DMS114 treated with DMSO at 0.1 percent for 48 hours (cell line): Measurements from ENCODE around the gene SNAPIN.

Experiments used
- DNase-seq: peaks from one replicate; lab custom pipeline; 2025; ENCODE audit not compliant: unreplicated experiment; lab: John Stamatoyannopoulos, UW

The SNAPIN gene

DNA sequence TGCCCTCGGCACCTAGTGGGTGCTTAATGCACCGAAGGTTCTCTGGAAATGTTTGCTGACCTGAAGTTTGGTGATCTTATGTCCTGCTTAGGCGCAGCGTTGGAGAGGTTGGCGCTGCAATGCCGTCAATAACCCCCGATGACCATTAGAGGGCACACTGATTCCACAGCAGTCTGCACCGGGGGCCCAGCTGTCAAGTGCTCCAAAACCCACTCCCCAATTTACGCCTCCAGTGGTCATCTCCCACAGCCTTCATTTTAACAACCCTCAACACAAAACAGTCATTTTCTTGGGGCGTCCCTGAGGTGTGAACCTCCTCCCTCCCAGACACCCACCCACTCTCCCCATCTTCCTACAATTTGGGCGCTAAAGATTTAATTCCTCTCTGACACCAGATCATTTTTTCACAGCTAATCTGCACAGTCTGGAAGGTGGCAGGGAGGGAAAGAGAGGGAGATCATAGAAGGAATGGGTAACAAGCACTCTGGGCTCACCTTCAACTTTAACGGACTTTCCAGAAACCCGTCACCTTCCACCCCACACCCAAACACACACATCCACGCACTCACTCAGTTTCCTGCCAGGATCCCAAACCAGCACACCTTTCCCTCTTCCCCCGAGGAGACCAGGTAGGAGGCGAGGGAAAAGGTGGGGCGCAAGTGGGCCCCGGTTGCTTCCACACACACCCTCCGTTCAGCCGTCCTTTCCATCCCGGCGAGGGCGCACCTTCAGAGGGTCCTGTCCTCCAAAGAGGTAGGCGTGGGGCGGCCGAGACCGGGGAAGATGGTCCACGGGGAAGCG lies 19.4 kb downstream of the SNAPIN start:
- DNase-seq = peak; percentile 54

- DNase-seq = peak; percentile 77
These were observed 20.2 kb downstream of the SNAPIN start, which contains the start of gene NPR1 for GRCh38 chr1:153678519-153679336. Gene NPR1, plus strand, starts transcription at chr1:153678688. Its CDS starts 421 bp downstream, at chr1:153679109.

- no peak for DNase-seq
These were observed 21.0 kb downstream of the SNAPIN start for GRCh38 chr1:153679337-153680119.

DNA sequence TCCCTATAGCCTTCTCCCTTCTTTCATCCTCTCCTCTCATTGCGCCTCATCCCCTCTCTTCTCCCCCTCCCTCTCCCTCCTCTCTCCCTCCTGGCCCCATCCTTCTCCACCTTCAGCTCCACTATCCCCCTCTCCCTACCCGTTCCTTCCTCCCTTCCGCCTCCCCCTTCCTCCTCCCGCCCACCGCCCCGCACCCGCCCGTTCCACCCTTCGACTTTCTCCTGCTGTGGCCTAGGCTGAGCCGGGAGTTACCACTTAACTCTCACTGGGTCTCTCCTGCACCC lies 21.6 kb downstream of the SNAPIN start:
- DNase-seq = no peak

- DNase-seq = no peak
These were observed 24.2 kb downstream of the SNAPIN start for GRCh38 chr1:153682730-153683129.

DNA sequence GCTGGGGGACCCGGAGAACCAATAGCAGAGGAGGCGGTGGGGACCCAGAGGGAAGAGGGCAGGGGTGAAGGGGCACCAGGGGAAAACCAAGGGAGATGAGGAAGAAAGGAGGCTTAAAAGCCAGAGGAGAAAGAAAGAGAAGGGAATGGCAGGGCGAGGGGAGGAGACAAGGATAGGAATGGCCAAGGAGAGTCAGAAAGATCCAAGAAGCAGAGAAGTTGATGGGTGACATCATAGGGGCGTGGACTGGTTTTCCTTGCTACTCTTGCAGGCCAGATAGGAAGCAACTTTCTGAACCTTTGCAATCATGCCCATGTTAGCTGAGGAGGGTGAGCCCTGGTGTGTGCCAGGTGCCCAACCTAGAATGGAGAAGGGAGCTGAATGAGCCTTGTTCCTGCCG lies 25.4 kb downstream of the SNAPIN start:
- DNase-seq = no peak

DNA sequence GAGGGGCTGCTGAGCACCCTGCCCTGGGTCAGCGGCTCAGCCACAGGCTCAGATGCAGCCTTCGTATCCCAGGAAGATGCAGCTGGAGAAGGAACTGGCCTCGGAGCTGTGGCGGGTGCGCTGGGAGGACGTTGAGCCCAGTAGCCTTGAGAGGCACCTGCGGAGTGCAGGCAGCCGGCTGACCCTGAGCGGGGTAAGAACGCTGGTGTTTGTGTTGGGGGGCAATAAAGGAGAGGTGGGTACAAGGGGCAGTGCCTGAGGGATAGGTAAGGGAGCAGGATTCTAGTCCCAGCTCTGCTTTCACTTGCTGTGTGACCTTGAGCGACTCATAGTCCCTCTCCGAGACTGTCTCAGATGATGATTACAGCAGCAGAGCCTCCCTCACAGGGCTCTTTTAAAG lies 26.4 kb downstream of the SNAPIN start:
- DNase-seq = no peak

DNA sequence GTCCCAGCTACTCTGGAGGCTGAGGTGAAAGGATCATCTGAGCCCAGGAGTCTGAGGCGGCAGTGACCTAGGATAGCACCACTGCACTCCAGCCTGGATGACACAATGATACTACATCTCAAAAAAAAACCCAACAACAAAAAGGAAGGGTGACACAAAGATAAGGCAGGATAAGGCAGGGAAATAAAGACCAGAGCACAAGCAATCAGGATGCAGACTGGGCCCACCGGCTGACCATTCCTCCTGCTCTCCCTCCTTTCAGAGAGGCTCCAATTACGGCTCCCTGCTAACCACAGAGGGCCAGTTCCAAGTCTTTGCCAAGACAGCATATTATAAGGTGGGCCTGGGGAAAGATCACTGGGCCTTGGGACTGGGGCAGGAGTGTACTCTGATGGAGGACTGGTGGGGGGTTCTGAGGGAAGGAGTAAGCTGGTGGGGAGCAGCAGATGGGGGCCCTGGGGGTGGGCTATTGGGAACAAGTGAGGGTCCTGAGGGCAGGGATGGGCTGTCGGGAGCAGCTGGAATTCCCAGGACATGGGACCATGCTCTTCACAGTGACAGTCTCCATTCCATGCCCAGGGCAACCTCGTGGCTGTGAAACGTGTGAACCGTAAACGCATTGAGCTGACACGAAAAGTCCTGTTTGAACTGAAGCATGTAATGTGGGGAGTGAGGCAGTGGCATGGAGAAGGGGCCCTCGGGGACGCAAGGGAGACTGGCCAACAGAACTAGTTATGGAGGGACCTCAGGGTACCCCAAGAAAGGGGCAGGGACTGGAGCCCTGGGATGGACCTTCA lies 27.2 kb downstream of the SNAPIN start:
- DNase-seq = no peak

DNA sequence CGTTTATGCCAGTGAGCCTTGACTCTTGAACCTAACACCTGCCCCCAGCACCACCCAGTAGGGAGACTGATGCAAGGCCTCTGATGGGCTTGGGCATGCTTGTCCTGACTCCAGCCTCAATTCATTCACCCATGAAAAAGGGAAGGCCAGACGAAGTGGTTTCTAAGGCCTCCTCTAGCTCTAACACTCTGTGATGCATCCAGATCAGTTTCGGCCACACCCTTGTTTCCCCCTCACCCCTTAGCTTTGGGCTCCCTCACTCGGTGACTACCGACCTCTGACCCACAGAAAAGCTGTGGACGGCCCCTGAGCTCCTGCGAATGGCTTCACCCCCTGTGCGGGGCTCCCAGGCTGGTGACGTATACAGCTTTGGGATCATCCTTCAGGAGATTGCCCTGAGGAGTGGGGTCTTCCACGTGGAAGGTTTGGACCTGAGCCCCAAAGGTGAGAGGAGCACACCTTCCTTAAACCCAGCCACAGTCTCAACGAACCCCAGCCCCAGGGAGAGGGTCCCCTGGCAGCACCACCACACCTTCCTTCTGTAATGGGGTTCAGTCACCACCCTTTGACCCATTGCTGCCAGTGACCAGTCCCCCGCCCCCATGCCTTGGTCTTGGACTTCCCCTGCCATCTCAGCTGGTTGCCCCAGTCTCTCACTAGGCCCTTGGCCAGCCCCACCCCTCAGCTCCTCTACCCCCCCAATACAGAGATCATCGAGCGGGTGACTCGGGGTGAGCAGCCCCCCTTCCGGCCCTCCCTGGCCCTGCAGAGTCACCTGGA lies 29.0 kb downstream of the SNAPIN start:
- no peak for DNase-seq

DNA sequence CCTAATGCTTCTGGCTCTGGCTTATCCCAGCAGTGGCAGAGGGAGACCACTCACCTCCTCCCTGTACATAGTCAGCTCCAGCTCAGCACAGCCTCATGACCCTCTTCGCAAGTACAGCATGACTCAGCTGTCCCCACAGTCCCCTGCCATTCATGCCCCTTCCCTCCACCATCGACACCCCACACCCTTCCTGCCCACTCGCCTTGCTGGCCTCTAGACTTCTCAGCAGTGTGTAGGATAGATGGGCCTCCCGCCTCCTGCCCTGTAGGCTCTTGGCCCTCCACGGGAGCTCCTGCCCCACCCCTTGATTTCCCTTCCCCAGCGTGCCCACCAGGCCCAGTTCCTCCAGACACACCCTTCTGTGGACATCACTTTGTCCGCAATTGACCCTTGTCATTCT lies 29.8 kb downstream of the SNAPIN start:
- no peak for DNase-seq

- no peak for DNase-seq
These were observed 30.3 kb downstream of the SNAPIN start for GRCh38 chr1:153688736-153689328.

- no peak for DNase-seq
These were observed 35.0 kb downstream of the SNAPIN start for GRCh38 chr1:153693466-153693865.

DNA sequence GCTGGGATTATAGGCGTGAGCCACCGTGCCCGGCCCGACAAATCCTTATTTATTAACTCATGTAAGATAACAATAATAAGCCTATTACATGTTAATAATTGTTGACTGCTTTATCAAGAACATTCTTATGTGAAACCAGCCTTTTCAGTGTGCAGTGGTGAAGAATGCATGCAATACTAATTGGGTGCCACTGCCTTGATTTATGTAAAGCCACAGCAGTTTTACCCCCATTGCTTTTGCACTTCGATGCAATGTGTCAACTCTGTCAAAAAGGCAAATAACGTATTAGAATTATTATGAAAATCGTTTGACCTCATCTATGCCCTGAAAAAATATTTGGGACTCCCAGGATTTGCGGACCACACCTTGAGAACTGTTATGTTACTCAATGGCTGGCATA lies 38.2 kb downstream of the SNAPIN start:
- no peak for DNase-seq

GRCh38 chr1:153697191-153698019 lies 38.9 kb downstream of the SNAPIN start:
- DNase-seq = no peak

- no peak for DNase-seq
These were observed 39.8 kb downstream of the SNAPIN start for GRCh38 chr1:153698020-153698922.

GRCh38 chr1:153698923-153699714 lies 40.6 kb downstream of the SNAPIN start:
- no peak for DNase-seq

DNA sequence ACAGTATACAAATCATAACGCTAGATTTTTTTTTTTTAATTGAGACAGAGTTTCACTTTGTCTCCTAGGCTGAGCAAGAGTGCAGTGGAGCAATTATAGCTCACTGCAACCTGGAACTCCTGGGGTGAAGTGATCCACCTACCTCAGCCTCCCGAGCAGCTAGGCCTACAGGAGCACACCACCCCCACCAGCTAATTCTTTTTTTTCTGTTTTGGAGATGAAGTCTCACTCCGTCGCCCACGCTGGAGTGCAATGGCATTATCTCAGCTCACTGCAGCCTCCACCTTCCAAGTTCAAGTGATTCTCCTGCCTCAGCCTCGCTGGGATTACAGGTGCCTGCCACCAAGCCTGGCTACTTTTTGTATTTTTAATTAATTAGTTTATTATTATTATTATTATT lies 41.3 kb downstream of the SNAPIN start:
- no peak for DNase-seq
